Measurements from ENCODE around the gene C7orf57.

DNA sequence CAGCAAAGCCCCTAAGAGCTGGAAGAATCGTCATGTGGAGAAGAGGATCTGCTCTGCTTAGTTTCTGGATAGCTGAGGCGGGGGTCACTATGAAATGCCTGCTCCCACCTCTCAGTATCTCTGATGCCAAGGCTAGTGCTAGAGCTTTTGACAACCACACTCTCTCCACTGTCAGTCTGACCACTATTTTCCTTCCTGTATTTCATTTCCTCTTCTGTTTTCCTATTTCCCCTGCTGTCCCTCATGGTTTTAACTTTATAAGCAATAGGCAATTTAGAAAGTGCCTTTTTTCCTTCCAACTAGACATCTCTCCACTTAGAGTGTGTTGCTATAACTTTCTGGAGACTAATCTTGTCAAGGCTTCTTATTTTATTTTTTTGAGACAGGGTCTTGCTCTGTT lies 23.6 kb downstream of the C7orf57 start:
- TF ChIP-seq CTCF (IDR thresholded peaks at IDR 0.05), result no peak
- no peak for TF ChIP-seq POLR2A (IDR thresholded peaks at IDR 0.05)
- TF ChIP-seq EP300 (IDR thresholded peaks at IDR 0.05; ENCODE audit: low read depth), result no peak
